ENCODE results near the gene CBFA2T2. TPM values are rescaled to one million over a fixed set of nuclear protein-coding genes. Genes with fewer than 3 reads are reported as not detected.

The CBFA2T2 gene
- total and polyA plus RNA-seq, 2 of the 4 experiments (the other 2 are of a cell fraction) = 3.8 to 6.2 TPM

DNA sequence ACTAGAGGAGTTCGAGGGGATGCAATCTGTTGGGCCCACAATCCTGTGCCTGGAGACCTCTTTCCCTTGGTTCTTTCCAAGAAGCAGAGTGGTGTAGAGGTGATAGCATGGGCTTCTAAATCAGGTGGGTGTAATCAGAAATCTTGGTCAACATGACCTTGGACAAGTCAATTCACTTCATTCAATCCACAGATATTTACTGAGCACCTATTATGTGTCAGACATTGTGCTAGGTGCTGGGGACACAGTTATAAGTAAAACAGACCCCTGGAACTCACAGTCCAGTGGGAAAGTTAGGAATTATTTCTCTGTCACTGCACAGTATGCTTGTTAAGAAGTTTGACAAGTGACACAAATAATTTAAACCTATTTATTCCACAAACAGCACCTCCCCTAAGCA, 199.6 kb downstream of the CBFA2T2 start:
- no TSS peak for BruUV-seq (replicated peaks)
- Histone ChIP-seq H4K20me1 (ENCODE audit: insufficient read depth, low read length) (no peaks in the 10 kb centered on the region), H2AK5ac (ENCODE audit: low read depth, low read length) (no peak overlapping the region), H3K4me1 (ENCODE audit: control insufficient read depth, insufficient read depth, low read length) (peaks cover 9% of the 10 kb centered on the region), H3K9ac (ENCODE audit: low read depth, low read length) (no peak overlapping the region), H2BK15ac (ENCODE audit: low read depth, low read length) (no peak overlapping the region), H3K27me3 (ENCODE audit: control insufficient read depth, insufficient read depth, low read length) (no peaks in the 10 kb centered on the region), H3K4me3 (ENCODE audit: insufficient read depth, low read depth, low read length) (no peak overlapping the region), H4K5ac (ENCODE audit: low read depth, low read length) (no peak overlapping the region), H3K27ac (ENCODE audit: insufficient read depth, low read length) (no peak overlapping the region), H2AFZ (replicated peaks; ENCODE audit: low read length, poor library complexity) (no peak overlapping the region), H4K91ac (ENCODE audit: insufficient read depth, low read depth, low read length) (no peak overlapping the region), H3K18ac (ENCODE audit: low read depth, low read length) (no peak overlapping the region), H3K36me3 (ENCODE audit: control insufficient read depth, insufficient read depth, low read length) (no peaks in the 10 kb centered on the region), H3K14ac (replicated peaks; ENCODE audit: low read depth, low read length) (no peak overlapping the region), H2AK9ac (replicated peaks; ENCODE audit: low read depth, low read length, poor library complexity) (no peak overlapping the region), H2BK120ac (ENCODE audit: low read depth, low read length) (no peak overlapping the region), H3K56ac (ENCODE audit: extremely low read depth, insufficient read depth, low read length) (no peak overlapping the region), H3K23ac (ENCODE audit: low read depth, low read length) (no peak overlapping the region), H4K8ac (ENCODE audit: low read depth in 2 of 2, low read length in 2 of 2) (no peak overlapping the region), H2BK20ac (ENCODE audit: low read depth, low read length) (no peak overlapping the region), H3K4me2 (ENCODE audit: low read depth, low read length) (no peak overlapping the region), H3K9me1 (ENCODE audit: insufficient read depth, low read length) (0 out of 2 replicates have a peak, but pooled peaks cover 11% of the 10 kb centered on the region), H3K79me1 (ENCODE audit: low read depth in 1 of 2, low read length in 2 of 2) (peaks cover 0 to 11% of the 10 kb centered on the region in 2 experiments; a peak in 2 of 4 replicates), H2BK5ac (ENCODE audit: low read depth, low read length, poor library complexity, severe bottlenecking) (no peak overlapping the region), H3K4ac (ENCODE audit: low read depth, low read length) (no peak overlapping the region), H3K9me3 (ENCODE audit: control insufficient read depth, insufficient read depth, low read length) (no peaks in the 10 kb centered on the region)
- ChIA-PET POLR2A (ENCODE audit: unreplicated experiment) (no interaction called here), CTCF (no interaction called here)
- ATAC-seq (ENCODE audit: low read depth) (no peak), DNase-seq (no peak)
- TF ChIP-seq RCOR1 (IDR thresholded peaks at IDR 0.05; ENCODE audit: insufficient replicate concordance, low read length) = no peak
- no peak for TF ChIP-seq BHLHE40 (IDR thresholded peaks at IDR 0.05; ENCODE audit: low read depth, low read length)
- no peak for TF ChIP-seq MAFK (IDR thresholded peaks at IDR 0.05; ENCODE audit: low read depth, low read length)
- no peak for TF ChIP-seq RFX5 (IDR thresholded peaks at IDR 0.05; ENCODE audit: low read depth, low read length)
- no peak for TF ChIP-seq CTCF (conservative IDR thresholded peaks at IDR 0.05; ENCODE audit: low read depth, low read length)
- TF ChIP-seq CHD1 (IDR thresholded peaks at IDR 0.05; ENCODE audit: low read depth, low read length) = no peak
- no peak for TF ChIP-seq POLR2A (IDR thresholded peaks at IDR 0.05; ENCODE audit: low read depth, low read length)
- TF ChIP-seq, protein P1, sequence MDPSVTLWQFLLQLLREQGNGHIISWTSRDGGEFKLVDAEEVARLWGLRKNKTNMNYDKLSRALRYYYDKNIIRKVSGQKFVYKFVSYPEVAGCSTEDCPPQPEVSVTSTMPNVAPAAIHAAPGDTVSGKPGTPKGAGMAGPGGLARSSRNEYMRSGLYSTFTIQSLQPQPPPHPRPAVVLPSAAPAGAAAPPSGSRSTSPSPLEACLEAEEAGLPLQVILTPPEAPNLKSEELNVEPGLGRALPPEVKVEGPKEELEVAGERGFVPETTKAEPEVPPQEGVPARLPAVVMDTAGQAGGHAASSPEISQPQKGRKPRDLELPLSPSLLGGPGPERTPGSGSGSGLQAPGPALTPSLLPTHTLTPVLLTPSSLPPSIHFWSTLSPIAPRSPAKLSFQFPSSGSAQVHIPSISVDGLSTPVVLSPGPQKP (IDR thresholded peaks at IDR 0.05; ENCODE audit: borderline replicate concordance, low read depth, low read length) = no peak
- no peak for TF ChIP-seq RAD21 (IDR thresholded peaks at IDR 0.05; ENCODE audit: low read length)
- in situ Hi-C loops (cut with MboI; ENCODE audit: low sequenced_read_pairs) = no loop called here
- dilution Hi-C loops (cut with HindIII; ENCODE audit: low sequenced_read_pairs, unreplicated experiment) = no loop called here
- no CpG with 5 or more reads among the region's 1 CpG for WGBS, 2 experiments (ENCODE audit: extremely low coverage in 2 of 2, insufficient read length in 1 of 2)
- intact Hi-C loops (cut with micrococcal nuclease) = no loop called here

All from IMR-90 (cell line).